GM12878 (cell line): ENCODE results near the gene TAF6. TPM values are rescaled to one million over a fixed set of nuclear protein-coding genes. Genes with fewer than 3 reads are reported as not detected.

Experiments used
- ATAC-seq: fragments of 200-7000 bp; cut with Tn5 transposase; 3 replicates; pipeline ENCODE4 v1.9.1; 2020; ENCODE audit warnings: mild to moderate bottlenecking, moderate library complexity
- BruUV-seq: library from RNA; stranded (reverse); fragments of 400-500 nt; replicated peaks from 2 replicates; lab custom pipeline; 2021; lab: Mats Ljungman, UMichigan
- CTCF ChIA-PET: fragments of 300-600 bp; sonication (Branson Sonifier 250); formaldehyde crosslinking; extraction: SDS; loops from one replicate; lab custom pipeline; 2021; ENCODE audit warnings: inconsistent platforms; lab: Yijun Ruan, JAX
- POLR2A ChIA-PET: fragments of 350-600 bp; formaldehyde crosslinking; extraction: SDS; loops from one replicate; lab custom pipeline; 2021; ENCODE audit warnings: inconsistent platforms; lab: Charles Lee
- RAD21 ChIA-PET: fragments of 300-600 bp; sonication (Branson Sonifier 250); formaldehyde crosslinking; loops from one replicate; lab custom pipeline; 2023; ENCODE audit warnings: antibody characterized with exemption; ENCODE audit not compliant: unreplicated experiment; lab: Charles Lee
- SMC1A ChIA-PET: fragments of 300-600 bp; sonication (Branson Sonifier 250); formaldehyde crosslinking; loops from one replicate; lab custom pipeline; 2023; ENCODE audit not compliant: unreplicated experiment, uncharacterized antibody; lab: Charles Lee
- DNase-seq: peaks from one replicate; pipeline ENCODE4 v3.0.0-alpha.2; 2011; ENCODE audit warnings: low read depth, low spot score
- FAIRE-seq: peaks from 3 replicates; lab custom pipeline; 2011; peaks lifted over from hg19 to GRCh38; lab: Jason Lieb, UNC
- H2AFZ ChIP-seq: 2 replicates; pipeline ENCODE4 v1.6.0; 2011; ENCODE audit warnings: low read depth, low read length, control low read depth; ENCODE audit not compliant: control insufficient read depth
- H3K27ac ChIP-seq: 2 replicates; pipeline ENCODE4 v1.5.1; 2011; ENCODE audit warnings: control low read depth; ENCODE audit not compliant: control insufficient read depth, insufficient read depth
- H3K27me3 ChIP-seq, 2 experiments: replicated peaks in 1 of 2; 2 replicates each; pipeline versions ENCODE4 v1.6.0 to v1.6.1; 2011; ENCODE audit warnings: low read length in 1 of 2; ENCODE audit not compliant: control insufficient read depth in 2 of 2, insufficient read depth in 2 of 2
- H3K36me3 ChIP-seq, 2 experiments: 2 replicates each; pipeline ENCODE4 v1.5.1; 2011; ENCODE audit warnings: low read length in 1 of 2; ENCODE audit not compliant: control insufficient read depth in 2 of 2, insufficient read depth in 2 of 2
- H3K4me1 ChIP-seq: 2 replicates; pipeline ENCODE4 v1.6.1; 2011; ENCODE audit warnings: mild to moderate bottlenecking, low read length, moderate library complexity, mixed read lengths; ENCODE audit not compliant: control insufficient read depth, insufficient read depth
- H3K4me2 ChIP-seq: 2 replicates; pipeline ENCODE4 v1.6.0; 2011; ENCODE audit warnings: control low read depth; ENCODE audit not compliant: control insufficient read depth, insufficient read depth
- H3K4me3 ChIP-seq: fragments of 200-600 bp; sonication (generic); 2 replicates; pipeline ENCODE4 v1.5.1; 2016
- H3K79me2 ChIP-seq: 2 replicates; pipeline ENCODE4 v1.6.0; 2011; ENCODE audit warnings: low read length; ENCODE audit not compliant: control insufficient read depth, insufficient read depth
- H3K9ac ChIP-seq: 2 replicates; pipeline ENCODE4 v1.8.0; 2011; ENCODE audit warnings: low read length, control low read depth, mixed read lengths; ENCODE audit not compliant: control insufficient read depth, insufficient read depth
- H3K9me3 ChIP-seq: replicated peaks from 3 replicates; pipeline ENCODE4 v1.5.1; 2011; ENCODE audit warnings: mild to moderate bottlenecking, low read length; ENCODE audit not compliant: control insufficient read depth, insufficient read depth
- H4K20me1 ChIP-seq: 2 replicates; pipeline ENCODE4 v1.6.0; 2011; ENCODE audit not compliant: control insufficient read depth, insufficient read depth
- BACH1 ChIP-seq: fragments of 450-650 bp; IDR thresholded peaks from 2 replicates; pipeline ENCODE4 v1.6.1; 2017; ENCODE audit warnings: mild to moderate bottlenecking, borderline replicate concordance
- JUNB ChIP-seq: IDR thresholded peaks from 2 replicates; pipeline ENCODE4 v1.6.1; 2016; ENCODE audit warnings: antibody characterized with exemption, mild to moderate bottlenecking
- KAT2A ChIP-seq: conservative IDR thresholded peaks from 2 replicates; pipeline ENCODE4 v1.6.1; 2011; ENCODE audit warnings: low read depth, low read length; ENCODE audit not compliant: control insufficient read depth
- MTA2 ChIP-seq: fragments of 450-650 bp; IDR thresholded peaks from 2 replicates; pipeline ENCODE4 v1.6.1; 2016; ENCODE audit warnings: low read depth, mild to moderate bottlenecking, moderate library complexity
- MXI1 ChIP-seq: fragments of 150-350 bp; IDR thresholded peaks from 2 replicates; pipeline ENCODE4 v1.6.1; 2011; ENCODE audit warnings: low read depth, mild to moderate bottlenecking, inconsistent platforms, low read length, improper control_type of control experiment
- MYB ChIP-seq: fragments of 150-350 bp; IDR thresholded peaks from 2 replicates; pipeline ENCODE4 v1.6.1; 2014; ENCODE audit warnings: mild to moderate bottlenecking, low read depth, low read length, borderline replicate concordance
- NR2F1 ChIP-seq: fragments of 450-650 bp; conservative IDR thresholded peaks from 2 replicates; pipeline ENCODE4 v1.6.1; 2017; ENCODE audit warnings: mild to moderate bottlenecking
- RFX5 ChIP-seq: IDR thresholded peaks from 2 replicates; pipeline ENCODE4 v1.6.1; 2011; ENCODE audit warnings: low read depth, low read length, improper control_type of control experiment
- SMAD5 ChIP-seq: IDR thresholded peaks from 2 replicates; pipeline ENCODE4 v1.6.1; 2016; ENCODE audit warnings: antibody characterized with exemption, low read depth
- SPI1 ChIP-seq: IDR thresholded peaks from 2 replicates; pipeline ENCODE4 v1.6.1; 2011; ENCODE audit warnings: low read depth, mild to moderate bottlenecking, low read length, moderate library complexity, borderline replicate concordance; ENCODE audit not compliant: insufficient read depth
- SREBF2 ChIP-seq: IDR thresholded peaks from 2 replicates; pipeline ENCODE4 v1.6.1; 2012; ENCODE audit warnings: mild to moderate bottlenecking, low read length
- SUPT20H ChIP-seq: IDR thresholded peaks from 2 replicates; pipeline ENCODE4 v1.6.1; 2011; ENCODE audit warnings: low read depth, mild to moderate bottlenecking, low read length, moderate library complexity, borderline replicate concordance; ENCODE audit not compliant: control insufficient read depth
- TCF3 ChIP-seq: IDR thresholded peaks from 2 replicates; pipeline ENCODE4 v1.6.1; 2012; ENCODE audit warnings: low read depth, mild to moderate bottlenecking, low read length, borderline replicate concordance; ENCODE audit not compliant: insufficient read depth
- WGBS: methylation state at CpG from one replicate; pipeline ENCODE4 v1.1.6; 2016; ENCODE audit warnings: low lambda C conversion rate; ENCODE audit not compliant: insufficient replicate concordance, insufficient coverage; ENCODE audit errors: missing lambda C conversion rate; 5-methylcytosine and 5-hydroxymethylcytosine counted together
- in situ Hi-C: fragments of 300-500 bp; cut with MboI; formaldehyde crosslinking; loops from 9 replicates; pipeline ENCODE4 v1.14.3; 2018; ENCODE audit warnings: mixed read lengths
- intact Hi-C: fragments of 100-400 bp; cut with micrococcal nuclease; formaldehyde crosslinking; loops from one replicate; pipeline ENCODE4 v1.14.2; 2022; ENCODE audit not compliant: unreplicated experiment
- polyA plus RNA-seq, 11 experiments: library from polyadenylated mRNA; depleted of rRNA in 4 of 11; unstranded in 6 of 11; stranded (reverse) in 5 of 11; fragments of >200 nt; fragmentation: Nextera tagmentation in 4 of 11; fragmentation: Illumina TruSeq in 1 of 11; extraction: Ambion mirVana in 4 of 11; extraction: Trizol in 1 of 11; gene quantifications; 1 replicate in 1 of 11; 2 replicates in 10 of 11; pipeline versions ENCODE4 v1.2.1 to v1.2.3, GENCODE V29; 2011 to 2016; ENCODE audit warnings: inconsistent platforms in 2 of 11, missing spikeins in 2 of 11, low read depth in 1 of 11
- total RNA-seq, 4 experiments: library from RNA; depleted of rRNA in 3 of 4; stranded (reverse); fragments of >200 nt in 3 of 4; fragmentation: Illumina TruSeq in 1 of 4; extraction: Trizol in 1 of 4; gene quantifications; 2 replicates each; pipeline versions ENCODE4 v1.2.1 to v1.2.3, GENCODE V29; 2013 to 2021
- TF ChIP-seq, protein P1 (sequence below): fragments of 450-650 bp; IDR thresholded peaks from 2 replicates; pipeline ENCODE4 v1.6.1; 2017; ENCODE audit warnings: mild to moderate bottlenecking, low read depth, inconsistent platforms; ENCODE audit not compliant: poor library complexity, severe bottlenecking
- TF ChIP-seq, protein P2 (sequence below): fragments of 450-650 bp; IDR thresholded peaks from 2 replicates; pipeline ENCODE4 v1.6.1; 2017; ENCODE audit warnings: borderline replicate concordance

TAF6 gene
- total and polyA plus RNA-seq, 10 of the 15 experiments (the other 5 are each of a cell fraction or from before 2014, with no cell fraction given) = 0.27 to 42.6 (median 17.0) TPM

DNA sequence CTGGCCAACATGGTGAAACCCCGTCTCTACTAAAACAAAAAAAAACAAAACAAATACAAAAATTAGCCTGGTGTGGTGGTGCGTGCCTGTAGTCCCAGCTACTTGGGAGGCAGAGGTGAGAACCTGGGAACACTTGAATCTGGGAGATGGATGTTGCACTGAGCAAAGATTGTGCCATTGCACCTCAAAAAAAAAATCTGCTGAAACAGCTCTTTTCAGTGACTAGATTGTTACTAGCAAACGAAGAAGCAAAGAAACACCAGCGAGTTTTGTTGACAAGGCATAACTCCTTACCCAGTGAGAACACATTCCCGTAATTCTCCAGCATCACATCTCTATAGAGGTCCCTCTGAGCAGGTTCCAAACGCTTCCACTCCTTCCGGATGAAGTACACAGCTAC, 44.3 kb downstream of the TAF6 start:
- in situ Hi-C loops = no loop called here
- peaks cover 32% of the 10 kb centered on the region; the same call in 2 of the 3 replicates for H3K9me3 ChIP-seq
- DNase-seq (no peak), FAIRE-seq (no peak)
- H3K4me2 ChIP-seq = no peak overlapping the region
- SMC1A ChIA-PET = interaction anchor here (1.2 kb wide), 1 partner anchor 16 kb away, joined by 3 read pairs; no protein-coding TSS in a partner anchor
- no peak overlapping the region for H3K4me3 ChIP-seq
- no peaks in the 10 kb centered on the region for H4K20me1 ChIP-seq
- no peak for TF ChIP-seq TCF3
- TF ChIP-seq BACH1 = no peak
- no peak for TF ChIP-seq MYB
- no peak for TF ChIP-seq NR2F1
- TF ChIP-seq SUPT20H = no peak
- TF ChIP-seq, all 136 proteins: peak for 0
- H2AFZ ChIP-seq = no peak overlapping the region
- intact Hi-C loops = no loop called here
- ChIA-PET RAD21 (no interaction called here), POLR2A (no interaction called here), CTCF (interaction anchor here (1.2 to 1.3 kb wide), 3 partner anchors 11 to 81 kb away, joined by 3 to 5 read pairs (median 5); no protein-coding TSS in a partner anchor)
- H3K27ac ChIP-seq = no peak overlapping the region
- no TSS peak for BruUV-seq
- 100% methylated on average over 7 of the region's 7 CpGs for WGBS
- H3K36me3 ChIP-seq = peaks cover 30 to 61% of the 10 kb centered on the region in 2 experiments
- no peak overlapping the region for H3K9ac ChIP-seq
- no peaks in the 10 kb centered on the region for H3K27me3 ChIP-seq
- H3K4me1 ChIP-seq = no peaks in the 10 kb centered on the region
- H3K79me2 ChIP-seq = peaks cover 20% of the 10 kb centered on the region
- ATAC-seq = no peak

DNA sequence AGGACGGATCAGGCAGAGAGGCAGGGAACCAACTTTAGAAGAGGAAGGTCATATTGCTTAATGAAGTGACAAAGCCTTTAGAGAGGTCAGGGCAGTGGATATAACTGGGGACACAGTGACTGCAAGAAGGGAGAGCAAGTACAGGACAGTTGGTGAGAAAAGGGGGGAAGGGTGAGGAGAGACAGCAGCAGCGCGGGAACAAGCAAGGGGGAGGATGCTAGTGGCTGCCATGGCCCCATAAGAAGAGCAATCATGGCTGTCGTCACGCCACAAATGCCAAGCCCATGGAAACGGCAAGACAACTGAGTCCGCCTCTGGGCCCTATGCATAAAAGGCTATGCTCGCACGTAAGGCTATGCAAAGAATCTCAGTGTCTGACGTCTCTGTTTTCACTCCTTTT, 46.7 kb downstream of the TAF6 start:
- peaks cover 30 to 62% of the 10 kb centered on the region in 2 experiments for H3K36me3 ChIP-seq
- H3K4me2 ChIP-seq = no peak overlapping the region
- H3K4me1 ChIP-seq = no peaks in the 10 kb centered on the region
- H2AFZ ChIP-seq = no peak overlapping the region
- ChIA-PET RAD21 (interaction anchor here (2.0 kb wide), 1 partner anchor 10 kb away, joined by 5 read pairs; no protein-coding TSS in a partner anchor), SMC1A (no interaction called here), CTCF (interaction anchor here (1.5 kb wide), 1 partner anchor 10 kb away, joined by 4 read pairs; no protein-coding TSS in a partner anchor), POLR2A (no interaction called here)
- WGBS = 93% methylated on average over 10 of the region's 10 CpGs
- TF ChIP-seq SPI1 (no peak), MXI1 (no peak), RFX5 (no peak), SREBF2 (no peak), MTA2 (no peak), KAT2A (no peak), JUNB (no peak), SMAD5 (no peak)
- TF ChIP-seq, protein P1, sequence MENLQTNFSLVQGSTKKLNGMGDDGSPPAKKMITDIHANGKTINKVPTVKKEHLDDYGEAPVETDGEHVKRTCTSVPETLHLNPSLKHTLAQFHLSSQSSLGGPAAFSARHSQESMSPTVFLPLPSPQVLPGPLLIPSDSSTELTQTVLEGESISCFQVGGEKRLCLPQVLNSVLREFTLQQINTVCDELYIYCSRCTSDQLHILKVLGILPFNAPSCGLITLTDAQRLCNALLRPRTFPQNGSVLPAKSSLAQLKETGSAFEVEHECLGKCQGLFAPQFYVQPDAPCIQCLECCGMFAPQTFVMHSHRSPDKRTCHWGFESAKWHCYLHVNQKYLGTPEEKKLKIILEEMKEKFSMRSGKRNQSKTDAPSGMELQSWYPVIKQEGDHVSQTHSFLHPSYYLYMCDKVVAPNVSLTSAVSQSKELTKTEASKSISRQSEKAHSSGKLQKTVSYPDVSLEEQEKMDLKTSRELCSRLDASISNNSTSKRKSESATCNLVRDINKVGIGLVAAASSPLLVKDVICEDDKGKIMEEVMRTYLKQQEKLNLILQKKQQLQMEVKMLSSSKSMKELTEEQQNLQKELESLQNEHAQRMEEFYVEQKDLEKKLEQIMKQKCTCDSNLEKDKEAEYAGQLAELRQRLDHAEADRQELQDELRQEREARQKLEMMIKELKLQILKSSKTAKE = no peak
- TF ChIP-seq, protein P2, sequence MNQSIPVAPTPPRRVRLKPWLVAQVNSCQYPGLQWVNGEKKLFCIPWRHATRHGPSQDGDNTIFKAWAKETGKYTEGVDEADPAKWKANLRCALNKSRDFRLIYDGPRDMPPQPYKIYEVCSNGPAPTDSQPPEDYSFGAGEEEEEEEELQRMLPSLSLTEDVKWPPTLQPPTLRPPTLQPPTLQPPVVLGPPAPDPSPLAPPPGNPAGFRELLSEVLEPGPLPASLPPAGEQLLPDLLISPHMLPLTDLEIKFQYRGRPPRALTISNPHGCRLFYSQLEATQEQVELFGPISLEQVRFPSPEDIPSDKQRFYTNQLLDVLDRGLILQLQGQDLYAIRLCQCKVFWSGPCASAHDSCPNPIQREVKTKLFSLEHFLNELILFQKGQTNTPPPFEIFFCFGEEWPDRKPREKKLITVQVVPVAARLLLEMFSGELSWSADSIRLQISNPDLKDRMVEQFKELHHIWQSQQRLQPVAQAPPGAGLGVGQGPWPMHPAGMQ = no peak
- DNase-seq = no peak
- no peak overlapping the region for H3K9ac ChIP-seq
- no peak for ATAC-seq
- intact Hi-C loops = no loop called here
- FAIRE-seq = no peak
- H3K4me3 ChIP-seq = no peak overlapping the region
- BruUV-seq = no TSS peak
- H3K27me3 ChIP-seq = no peaks in the 10 kb centered on the region
- H4K20me1 ChIP-seq = no peaks in the 10 kb centered on the region
- H3K27ac ChIP-seq = no peak overlapping the region
- H3K79me2 ChIP-seq = peaks cover 2% of the 10 kb centered on the region
- in situ Hi-C loops = no loop called here
- H3K9me3 ChIP-seq = peaks cover 32% of the 10 kb centered on the region; the same call in 2 of the 3 replicates
